SK-N-SH (cell line): Measurements from ENCODE around the gene GMCL1. TPM values are rescaled to one million over a fixed set of nuclear protein-coding genes. Genes with fewer than 3 reads are reported as not detected.

Experiments
- polyA plus RNA-seq, 3 experiments: library from polyadenylated mRNA; depleted of rRNA; stranded (reverse); fragments of >200 nt; gene quantifications; 2 replicates each; pipeline ENCODE4 v1.2.3, GENCODE V29; 2012
- small RNA-seq, 7 experiments: library from RNA; depleted of rRNA; stranded (forward); fragments of <200 nt; gene quantifications; one replicate each; pipeline ENCODE3, GENCODE V24; 2012

GMCL1 gene
- polyA plus RNA-seq, 1 of the 3 experiments (the other 2 are of a cell fraction) = 6.2 TPM

Small RNA genes within 50 kb of the gene (small RNA-seq; reads per million reads assigned to genes)
- gene RPL23AP92 = 0 reads per million in 7 experiments

Other genes starting within 250 kb of the GMCL1 start
- gene AAK1, start 185.9 kb upstream of the GMCL1 start, polyA plus RNA-seq (2012; rRNA removed) = 13.4 and 13.5 TPM in 2 replicates
- gene ANXA4, start 87.5 kb upstream of the GMCL1 start, polyA plus RNA-seq (2012; rRNA removed) = 93.2 and 137 TPM in 2 replicates
- gene SNRNP27, start 64.3 kb downstream of the GMCL1 start, polyA plus RNA-seq (2012; rRNA removed) = 50.9 and 68.4 TPM in 2 replicates
- 2.3 and 2.8 TPM in 2 replicates for gene MXD1, start 85.4 kb downstream of the GMCL1 start, polyA plus RNA-seq (2012; rRNA removed)
- 0.20 and 0.23 TPM in 2 replicates for gene ASPRV1, start 132.0 kb downstream of the GMCL1 start, polyA plus RNA-seq (2012; rRNA removed)